CD4-positive, alpha-beta T cell treated with Interleukin-6 for 4 hours (primary cell): ENCODE measurements around the gene ANO2.

Experiments used
- DNase-seq: peaks from one replicate; pipeline ENCODE4 v3.0.0-alpha.2; 2020; ENCODE audit warnings: mixed read lengths

ANO2 gene

GRCh38 chr12:5771756-5772155 is 173.3 kb downstream of the ANO2 start:
- no peak for DNase-seq

- DNase-seq: no peak
Measured at GRCh38 chr12:5770727-5771126, 174.3 kb downstream of the ANO2 start.

- DNase-seq: no peak
Measured at GRCh38 chr12:5768581-5769196, 176.4 kb downstream of the ANO2 start.

GRCh38 chr12:5768171-5768570 is 176.9 kb downstream of the ANO2 start:
- no peak for DNase-seq

GRCh38 chr12:5758347-5758746 is 186.7 kb downstream of the ANO2 start:
- no peak for DNase-seq

GRCh38 chr12:5756338-5756842 is 188.7 kb downstream of the ANO2 start:
- no peak for DNase-seq

- DNase-seq: no peak
Measured at GRCh38 chr12:5748027-5748426, 197.0 kb downstream of the ANO2 start.

- no peak for DNase-seq
Measured at GRCh38 chr12:5746917-5747316, 198.1 kb downstream of the ANO2 start.

- DNase-seq: no peak
Measured at GRCh38 chr12:5746036-5746908, 198.8 kb downstream of the ANO2 start.

- DNase-seq: peak; percentile 42
Measured at GRCh38 chr12:5745251-5745888, 199.7 kb downstream of the ANO2 start.

GRCh38 chr12:5742258-5742657 is 202.8 kb downstream of the ANO2 start:
- no peak for DNase-seq

- no peak for DNase-seq
Measured at GRCh38 chr12:5739917-5740316, 205.1 kb downstream of the ANO2 start.

GRCh38 chr12:5737778-5738177 is 207.3 kb downstream of the ANO2 start:
- no peak for DNase-seq

- DNase-seq: no peak
Measured at GRCh38 chr12:5736527-5736926, 208.5 kb downstream of the ANO2 start.

- DNase-seq: no peak
Measured at GRCh38 chr12:5736016-5736415, 209.0 kb downstream of the ANO2 start.

GRCh38 chr12:5733916-5734315 is 211.1 kb downstream of the ANO2 start:
- DNase-seq: no peak

- DNase-seq: no peak
Measured at GRCh38 chr12:5733136-5733755, 211.8 kb downstream of the ANO2 start.

- no peak for DNase-seq
Measured at GRCh38 chr12:5730962-5731361, 214.1 kb downstream of the ANO2 start.

- no peak for DNase-seq
Measured at GRCh38 chr12:5723711-5724252, 221.3 kb downstream of the ANO2 start.

- no peak for DNase-seq
Measured at GRCh38 chr12:5723071-5723470, 222.0 kb downstream of the ANO2 start.

- no peak for DNase-seq
Measured at GRCh38 chr12:5720381-5721005, 224.6 kb downstream of the ANO2 start.

GRCh38 chr12:5718680-5719079 is 226.4 kb downstream of the ANO2 start:
- DNase-seq: no peak
